MCF 10A (cell line): Measurements from ENCODE around the gene ADM2. TPM values are rescaled to one million over a fixed set of nuclear protein-coding genes. Genes with fewer than 3 reads are reported as not detected.

Experiments
- BruUV-seq: library from RNA; stranded (reverse); fragments of 400-500 nt; replicated peaks from 2 replicates; lab custom pipeline; 2021; lab: Mats Ljungman, UMichigan
- CTCF ChIA-PET: fragments of 300-600 bp; sonication (Branson Sonifier 250); formaldehyde crosslinking; extraction: SDS; loops from one replicate; lab custom pipeline; 2021; ENCODE audit warnings: antibody characterized with exemption, inconsistent platforms; lab: Yijun Ruan, JAX
- POLR2A ChIA-PET: fragments of 300-600, 350-650 bp; sonication (Branson Sonifier 250); formaldehyde crosslinking; extraction: SDS; loops from one replicate; lab custom pipeline; 2020; ENCODE audit warnings: antibody characterized with exemption, inconsistent platforms; lab: Yijun Ruan, JAX
- DNase-seq: peaks from one replicate; pipeline ENCODE4 v3.0.0-alpha.2; 2018; ENCODE audit not compliant: unreplicated experiment
- H3K27ac Mint-ChIP-seq: one replicate; pipeline ENCODE4 v1.8.0; 2022; ENCODE audit warnings: mild to moderate bottlenecking, low read depth, mixed read lengths; ENCODE audit not compliant: unreplicated experiment
- H3K27me3 Mint-ChIP-seq: one replicate; pipeline ENCODE4 v1.8.0; 2022; ENCODE audit warnings: mixed read lengths; ENCODE audit not compliant: insufficient read depth, unreplicated experiment
- H3K36me3 Mint-ChIP-seq: one replicate; pipeline ENCODE4 v1.8.0; 2022; ENCODE audit warnings: mild to moderate bottlenecking, moderate library complexity, mixed read lengths; ENCODE audit not compliant: insufficient read depth, unreplicated experiment
- H3K4me1 Mint-ChIP-seq: one replicate; pipeline ENCODE4 v1.8.0; 2022; ENCODE audit warnings: mixed read lengths; ENCODE audit not compliant: insufficient read depth, unreplicated experiment
- H3K4me3 Mint-ChIP-seq: one replicate; pipeline ENCODE4 v1.8.0; 2022; ENCODE audit warnings: mild to moderate bottlenecking, moderate library complexity, mixed read lengths; ENCODE audit not compliant: unreplicated experiment
- H3K9me3 Mint-ChIP-seq: one replicate; pipeline ENCODE4 v1.8.0; 2022; ENCODE audit warnings: mixed read lengths; ENCODE audit not compliant: unreplicated experiment
- CTCF ChIP-seq: fragments of 200-600 bp; IDR thresholded peaks from one replicate; pipeline ENCODE4 v1.8.0; 2022; ENCODE audit warnings: antibody characterized with exemption, mild to moderate bottlenecking; ENCODE audit not compliant: unreplicated experiment
- intact Hi-C: fragments of 100-400 bp; cut with micrococcal nuclease; formaldehyde crosslinking; loops from 2 replicates; pipeline ENCODE4 v1.14.1; 2022
- total RNA-seq: library from RNA; stranded (reverse); gene quantifications from 2 replicates; pipeline ENCODE4 v1.2.3, GENCODE V29; 2022

Gene ADM2
- total RNA-seq, 1 experiment from 2014 or later = 39.7 TPM

GRCh38 chr22:50435291-50436014 lies 45.9 kb upstream of the ADM2 start:
- no peaks in the 10 kb centered on the region for H3K9me3 Mint-ChIP-seq
- H3K4me1 Mint-ChIP-seq = no peaks in the 10 kb centered on the region
- no peak overlapping the region for H3K4me3 Mint-ChIP-seq
- no peak for TF ChIP-seq CTCF
- intact Hi-C loops = no loop called here
- no peaks in the 10 kb centered on the region for H3K27me3 Mint-ChIP-seq
- ChIA-PET CTCF (interaction anchor here (0.6 to 1.0 kb wide), 3 partner anchors 42 to 184 kb away, joined by 3 read pairs; no protein-coding TSS in a partner anchor), POLR2A (interaction anchor here (0.8 to 1.2 kb wide), 2 partner anchors 9 to 18 kb away, joined by 3 to 4 read pairs; no protein-coding TSS in a partner anchor)
- peaks cover 48% of the 10 kb centered on the region for H3K36me3 Mint-ChIP-seq
- no peak overlapping the region for H3K27ac Mint-ChIP-seq
- BruUV-seq = no TSS peak
- DNase-seq = no peak

DNA sequence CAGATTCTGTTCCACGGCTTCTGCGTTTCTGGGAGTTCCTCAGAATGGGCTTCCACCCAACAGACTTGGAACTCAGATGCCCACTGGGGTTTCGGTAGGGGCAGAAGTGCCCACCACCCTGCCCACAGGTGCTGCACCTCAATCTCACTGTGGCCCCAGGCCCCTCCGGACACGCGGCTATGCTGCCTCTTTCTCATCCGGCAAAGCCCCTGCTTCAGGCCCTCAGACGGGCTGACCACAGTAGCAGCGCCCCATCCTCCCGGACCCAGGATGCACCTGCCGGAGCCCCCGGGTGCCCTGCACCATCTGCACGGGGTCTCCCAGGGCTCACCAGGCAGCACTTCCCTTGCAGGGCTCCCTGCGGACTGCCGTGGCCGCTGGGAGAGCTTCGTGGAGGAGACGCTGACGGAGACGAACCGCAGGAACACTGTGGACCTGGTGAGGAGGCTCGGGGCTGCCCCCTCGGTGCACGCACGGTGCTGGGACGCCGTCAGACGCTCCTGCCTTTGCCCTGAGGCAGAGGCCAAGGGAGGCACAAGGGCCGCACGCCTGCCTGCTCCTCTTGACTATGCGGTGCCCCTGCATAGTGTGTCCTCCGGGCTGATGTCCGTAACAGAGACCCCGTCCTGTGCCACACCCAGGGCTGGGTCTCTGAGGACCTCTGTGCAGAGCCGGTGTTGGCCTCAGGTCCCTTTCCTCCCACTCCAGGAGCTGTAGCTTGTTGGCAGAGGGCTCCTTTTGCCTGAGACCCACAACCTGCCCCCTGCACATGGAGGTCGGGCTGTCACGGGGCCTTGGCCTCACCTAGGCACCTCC lies 45.1 kb upstream of the ADM2 start:
- no peak overlapping the region for H3K4me3 Mint-ChIP-seq
- intact Hi-C loops = no loop called here
- no peak for TF ChIP-seq CTCF
- BruUV-seq = no TSS peak
- POLR2A ChIA-PET = interaction anchor here (0.8 to 1.2 kb wide), 2 partner anchors 8 to 17 kb away, joined by 3 to 4 read pairs; no protein-coding TSS in a partner anchor
- H3K27ac Mint-ChIP-seq = no peak overlapping the region
- CTCF ChIA-PET = interaction anchor here (1.0 kb wide), 1 partner anchor 61 kb away, joined by 3 read pairs; no protein-coding TSS in a partner anchor
- peaks cover 48% of the 10 kb centered on the region for H3K36me3 Mint-ChIP-seq
- H3K4me1 Mint-ChIP-seq = no peaks in the 10 kb centered on the region
- no peaks in the 10 kb centered on the region for H3K9me3 Mint-ChIP-seq
- DNase-seq = no peak
- no peaks in the 10 kb centered on the region for H3K27me3 Mint-ChIP-seq

GRCh38 chr22:50436841-50437341 lies 44.5 kb upstream of the ADM2 start:
- CTCF ChIA-PET = interaction anchor here (0.6 to 0.7 kb wide), 2 partner anchors 84 to 136 kb away, joined by 3 read pairs; no protein-coding TSS in a partner anchor
- Mint-ChIP-seq H3K36me3 (peaks cover 50% of the 10 kb centered on the region), H3K9me3 (no peaks in the 10 kb centered on the region), H3K27ac (no peak overlapping the region), H3K4me3 (no peak overlapping the region), H3K27me3 (no peaks in the 10 kb centered on the region), H3K4me1 (no peaks in the 10 kb centered on the region)
- POLR2A ChIA-PET = no interaction called here
- intact Hi-C loops = no loop called here
- TF ChIP-seq CTCF = no peak
- BruUV-seq = no TSS peak
- DNase-seq = no peak
